NCI-H146 treated with DMSO at 0.1 percent for 48 hours (cell line): ENCODE results near the gene CDRT4.

Source experiments
- DNase-seq: peaks from one replicate; lab custom pipeline; 2025; ENCODE audit not compliant: unreplicated experiment; lab: John Stamatoyannopoulos, UW

Gene CDRT4

DNA sequence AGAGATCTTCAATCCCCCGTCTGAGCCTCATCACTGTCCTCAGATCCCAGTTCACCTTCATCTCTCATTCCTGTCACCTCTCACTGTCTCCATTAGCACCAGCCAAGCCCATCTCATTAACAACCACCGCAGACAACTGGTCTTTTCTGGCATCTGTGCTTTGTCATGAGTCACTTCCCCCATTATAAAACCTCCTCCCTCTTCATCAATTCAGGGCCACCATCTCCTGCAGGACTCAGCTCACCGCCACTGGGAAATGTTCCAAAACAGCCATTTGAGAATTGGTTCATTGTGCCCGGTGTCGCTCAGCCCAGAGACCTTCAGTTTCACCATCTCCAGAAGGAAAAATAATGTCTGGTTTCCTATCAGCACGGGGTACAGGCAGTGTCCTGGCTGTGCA, 69.1 kb downstream of the CDRT4 start:
- no peak for DNase-seq

DNA sequence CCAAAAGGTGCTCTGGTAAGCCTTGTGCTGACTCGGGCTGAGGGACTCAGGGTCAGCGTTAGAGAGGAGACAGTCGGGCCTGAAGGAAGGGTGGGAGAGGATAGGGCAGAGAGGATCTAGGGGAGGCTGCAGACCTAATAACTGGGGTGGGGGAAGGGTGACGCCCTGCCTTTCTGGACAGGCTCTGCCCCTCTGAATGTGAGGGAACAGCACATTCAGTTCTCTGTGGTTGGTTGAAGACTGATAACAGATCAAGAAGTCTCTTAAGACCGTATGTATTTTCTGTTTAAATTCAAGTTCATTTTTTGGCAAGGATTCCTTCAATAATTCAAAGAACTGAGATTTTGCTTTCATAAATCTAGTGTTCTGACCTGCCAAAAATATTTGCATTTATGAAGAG, 69.8 kb downstream of the CDRT4 start:
- DNase-seq = no peak

DNA sequence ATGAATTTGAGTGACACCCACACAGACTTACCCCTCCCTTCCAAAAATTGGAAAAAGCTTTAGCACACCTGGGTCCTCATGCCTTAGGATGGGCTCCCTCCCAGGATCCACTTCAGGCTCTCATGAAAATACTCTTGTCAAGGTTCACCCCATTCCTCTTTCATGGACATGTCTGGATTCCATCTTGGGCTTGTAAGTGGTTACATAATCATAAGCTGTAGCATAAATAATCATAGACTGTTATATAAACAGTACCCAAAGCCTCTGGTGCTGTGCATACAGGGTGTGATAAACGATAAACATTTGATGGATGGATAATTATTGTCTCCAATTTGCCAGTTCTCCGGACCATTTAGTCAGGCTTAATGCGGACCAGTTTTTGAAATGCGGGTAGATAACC, 72.3 kb downstream of the CDRT4 start:
- no peak for DNase-seq

DNA sequence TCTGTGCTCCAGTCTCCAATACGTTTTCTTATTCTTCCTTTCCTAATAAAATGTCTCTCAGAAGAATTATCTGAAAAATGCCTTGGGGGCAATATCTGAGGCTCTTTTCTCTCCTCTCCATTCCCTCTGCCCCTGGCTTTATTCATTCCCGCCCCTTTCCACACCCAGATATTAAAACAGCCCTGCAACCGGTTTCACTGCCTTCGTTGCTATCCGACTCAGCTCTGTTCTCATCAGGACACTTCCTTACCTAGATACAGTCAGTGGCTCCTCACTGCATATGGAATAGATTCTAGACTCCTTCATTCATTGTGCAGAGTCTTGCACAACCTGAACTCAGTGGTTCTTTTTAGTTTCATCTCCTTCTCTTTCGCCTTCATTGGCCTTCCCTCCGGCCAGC, 74.0 kb downstream of the CDRT4 start:
- no peak for DNase-seq

DNA sequence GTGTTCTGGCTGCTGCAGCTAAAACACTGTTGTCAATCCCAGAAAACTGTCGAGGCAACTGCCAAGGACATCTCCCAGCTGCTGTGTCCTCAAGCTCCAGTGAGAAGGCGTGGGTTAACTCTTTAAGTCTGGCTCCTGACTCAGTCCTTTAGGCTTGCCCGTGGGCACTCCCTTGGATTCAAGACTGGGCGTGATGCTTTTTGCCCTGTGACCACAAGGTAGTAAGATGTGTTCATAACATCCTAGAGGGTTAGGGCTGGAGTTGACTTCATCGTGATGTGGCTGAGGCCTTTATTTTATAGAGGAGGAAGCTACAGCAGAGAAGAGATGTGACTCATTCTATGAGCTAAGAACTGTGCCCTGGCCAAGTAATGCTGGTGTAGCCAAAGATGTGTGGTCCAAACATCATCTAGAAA, 75.1 kb downstream of the CDRT4 start:
- no peak for DNase-seq

DNA sequence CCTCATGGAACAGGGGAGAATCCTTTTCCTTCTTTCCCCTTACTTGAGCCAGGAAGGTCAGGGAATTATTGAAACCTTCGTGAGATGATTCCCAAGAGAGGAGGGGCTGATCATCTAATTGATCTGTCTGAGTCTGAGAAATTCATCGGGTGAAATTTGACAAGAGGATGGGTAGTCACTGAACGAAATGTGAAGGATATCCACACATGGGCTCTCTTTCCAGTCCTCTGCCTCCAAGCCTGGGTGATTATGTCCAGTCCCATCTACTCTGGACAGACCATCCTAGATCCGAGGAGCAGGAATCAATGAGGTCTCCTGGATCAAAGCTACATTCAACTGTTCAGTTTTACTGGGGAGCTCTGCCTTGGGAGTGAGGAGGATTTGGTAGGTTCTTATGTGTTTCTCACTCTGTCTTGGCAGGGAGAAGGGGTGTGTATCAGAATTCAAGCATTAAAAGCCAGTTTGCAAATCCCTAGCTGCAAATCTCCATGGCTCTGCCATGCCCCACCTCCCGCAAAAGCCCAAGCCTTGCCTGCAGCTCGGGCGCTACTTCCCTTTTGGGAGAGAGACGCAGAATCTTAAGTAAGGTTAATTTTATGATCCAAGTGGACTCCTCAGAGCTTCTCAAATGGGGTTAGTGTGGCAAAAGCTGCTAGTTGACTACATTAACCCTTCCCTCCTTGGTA, 78.9 kb downstream of the CDRT4 start:
- no peak for DNase-seq

DNA sequence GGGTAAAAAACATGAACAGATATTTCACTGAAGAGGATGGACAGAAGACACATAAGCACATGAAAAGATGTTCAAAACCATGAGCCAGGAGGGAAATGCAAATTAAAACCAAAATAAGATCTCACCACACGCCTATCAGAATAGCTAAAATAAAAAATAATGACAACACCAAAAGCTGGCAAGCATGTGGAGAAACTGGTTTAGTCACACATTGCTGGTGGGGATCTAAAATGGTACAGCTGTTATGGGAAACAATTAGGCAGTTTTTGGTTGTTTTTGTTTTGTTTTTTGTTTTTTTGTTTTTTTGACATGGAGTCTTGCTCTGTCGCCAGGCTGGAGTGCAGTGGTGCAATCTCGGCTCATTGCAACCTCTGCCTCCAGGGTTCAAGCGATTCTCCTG, 81.3 kb downstream of the CDRT4 start:
- no peak for DNase-seq
